Gastrocnemius medialis (tissue), 4 donors: ENCODE results near the gene ABCC10. TPM values are rescaled to one million over a fixed set of nuclear protein-coding genes. Genes with fewer than 3 reads are reported as not detected.

Experiments
- ATAC-seq, 2 donors: fragments of 150-250 bp; one replicate each; pipeline ENCODE4 v1.9.1; 2016
- DNase-seq, 2 donors: peaks; one replicate each; pipeline ENCODE4 v3.0.0-alpha.2; 2019
- H3K27ac ChIP-seq, 4 donors: fragments of 200-600 bp; sonication (generic); 1 replicate in 1 of 4; 2 replicates in 3 of 4; pipeline ENCODE4 v1.5.1; 2016 to 2018; ENCODE audit warnings: mild to moderate bottlenecking in 2 of 4, moderate library complexity in 1 of 4
- H3K27me3 ChIP-seq, 3 donors: fragments of 200-600 bp; sonication (generic) in 2 of 3; 1 replicate in 1 of 3; 2 replicates in 2 of 3; pipeline versions ENCODE4 v1.5.1 to v1.6.0; 2016 to 2019; ENCODE audit warnings: mild to moderate bottlenecking in 1 of 3, moderate library complexity in 1 of 3
- H3K36me3 ChIP-seq, 2 donors: fragments of 200-600 bp; sonication (generic) in 1 of 2; one replicate each; pipeline ENCODE4 v1.5.1; 2017 to 2018
- H3K4me1 ChIP-seq, 2 donors: fragments of 200-600 bp; sonication (generic) in 1 of 2; one replicate each; pipeline ENCODE4 v1.5.1; 2016 to 2017; ENCODE audit warnings: mild to moderate bottlenecking in 2 of 2
- H3K4me3 ChIP-seq, 4 donors: fragments of 200-600 bp; sonication (generic) in 3 of 4; 1 replicate in 1 of 4; 2 replicates in 3 of 4; pipeline ENCODE4 v1.5.1; 2016 to 2019; ENCODE audit warnings: mild to moderate bottlenecking in 2 of 4
- H3K9me3 ChIP-seq, 3 donors: fragments of 200-600 bp; sonication (generic) in 2 of 3; 1 replicate in 1 of 3; 2 replicates in 2 of 3; pipeline ENCODE4 v1.5.1; 2016 to 2019
- CTCF ChIP-seq, 5 experiments: fragments of 450-650 bp in 3 of 5; fragments of 200-600 bp in 2 of 5; sonication (generic) in 2 of 5; IDR thresholded peaks in 4 of 5; conservative IDR thresholded peaks in 1 of 5; 1 replicate in 4 of 5; 2 replicates in 1 of 5; pipeline ENCODE4 v1.5.1; 2016 to 2019; ENCODE audit warnings: antibody characterized with exemption in 5 of 5, mild to moderate bottlenecking in 3 of 5, moderate library complexity in 3 of 5
- POLR2A ChIP-seq, 2 donors: fragments of 450-650 bp; IDR thresholded peaks; one replicate each; pipeline ENCODE4 v1.6.1; 2017; ENCODE audit warnings: antibody characterized with exemption in 2 of 2, mild to moderate bottlenecking in 2 of 2, moderate library complexity in 2 of 2
- in situ Hi-C, 4 donors: fragments of 200-750 bp; cut with MboI; loops; one replicate each; pipeline versions ENCODE4 v1.15.0 to v1.8.0; 2017; ENCODE audit warnings: low sequenced_read_pairs in 4 of 4
- intact Hi-C: fragments of 100-400 bp; cut with DNase I; formaldehyde crosslinking; loops from one replicate; pipeline ENCODE4 v1.15.1; 2023; ENCODE audit warnings: low total_unique reads
- total RNA-seq, 4 donors: library from RNA; depleted of rRNA; stranded (reverse); fragments of >200 nt; gene quantifications; one replicate each; pipeline versions ENCODE4 v1.1.0 to v1.2.3, GENCODE V29; 2016

The ABCC10 gene
- total RNA-seq, 4 donors from 2014 or later: 5.3 to 11.8 (median 8.6) TPM

- no peak for TF ChIP-seq CTCF (IDR thresholded peaks at IDR 0.05 in 4 of 5, conservative IDR thresholded peaks at IDR 0.05 in 1 of 5)
- TF ChIP-seq POLR2A (IDR thresholded peaks at IDR 0.05): no peak
- Histone ChIP-seq H3K27me3 (no peaks in the 10 kb centered on the region), H3K4me1 (no peaks in the 10 kb centered on the region), H3K36me3 (peaks cover 0 to 92% of the 10 kb centered on the region in 2 donors), H3K4me3 (no peak overlapping the region), H3K27ac (no peak overlapping the region), H3K9me3 (no peaks in the 10 kb centered on the region)
- no peak for DNase-seq
- ATAC-seq: no peak
- intact Hi-C loops: no loop called here
- in situ Hi-C loops: no loop called here
Measured at GRCh38 chr6:43444582-43444981, 17.2 kb downstream of the ABCC10 start.

DNA sequence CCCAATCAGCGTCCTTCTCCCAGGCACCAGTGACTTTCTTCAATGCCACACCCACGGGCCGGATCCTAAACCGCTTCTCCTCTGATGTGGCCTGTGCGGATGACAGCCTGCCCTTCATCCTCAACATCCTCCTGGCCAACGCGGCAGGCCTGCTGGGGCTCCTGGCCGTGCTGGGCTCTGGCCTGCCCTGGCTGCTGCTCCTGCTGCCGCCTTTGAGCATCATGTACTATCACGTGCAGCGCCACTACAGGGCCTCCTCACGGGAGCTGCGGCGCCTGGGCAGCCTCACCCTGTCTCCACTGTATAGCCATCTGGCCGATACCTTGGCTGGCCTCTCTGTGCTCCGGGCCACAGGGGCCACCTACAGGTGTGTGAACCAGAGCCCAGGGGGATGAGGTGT lies 18.2 kb downstream of the ABCC10 start:
- Histone ChIP-seq H3K4me3 (no peak overlapping the region), H3K4me1 (no peaks in the 10 kb centered on the region), H3K36me3 (peaks cover 0 to 93% of the 10 kb centered on the region in 2 donors), H3K27me3 (no peaks in the 10 kb centered on the region), H3K27ac (no peak overlapping the region), H3K9me3 (no peaks in the 10 kb centered on the region)
- DNase-seq (no peak), ATAC-seq (no peak)
- TF ChIP-seq CTCF (IDR thresholded peaks at IDR 0.05 in 4 of 5, conservative IDR thresholded peaks at IDR 0.05 in 1 of 5) (no peak), POLR2A (IDR thresholded peaks at IDR 0.05) (no peak)
- intact Hi-C loops (no loop called here), in situ Hi-C loops (no loop called here)

DNA sequence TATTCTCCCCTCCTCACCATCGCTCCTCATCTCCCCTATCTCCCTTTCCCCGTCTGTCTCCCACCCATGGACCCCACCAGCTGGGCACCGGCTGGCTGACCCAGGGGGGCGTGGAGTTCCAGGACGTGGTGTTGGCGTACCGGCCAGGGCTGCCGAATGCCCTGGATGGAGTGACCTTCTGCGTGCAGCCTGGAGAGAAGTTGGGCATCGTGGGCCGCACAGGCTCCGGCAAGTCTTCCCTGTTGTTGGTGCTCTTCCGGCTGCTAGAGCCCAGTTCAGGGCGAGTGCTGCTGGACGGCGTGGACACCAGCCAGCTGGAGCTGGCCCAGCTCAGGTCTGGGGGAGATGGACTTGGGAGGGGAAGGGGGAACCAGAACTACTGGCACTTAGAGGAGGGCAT lies 20.3 kb downstream of the ABCC10 start:
- no peak for DNase-seq
- Histone ChIP-seq H3K4me1 (no peaks in the 10 kb centered on the region), H3K27me3 (no peaks in the 10 kb centered on the region), H3K4me3 (no peak overlapping the region), H3K9me3 (no peaks in the 10 kb centered on the region), H3K36me3 (peaks cover 0 to 87% of the 10 kb centered on the region in 2 donors), H3K27ac (no peak overlapping the region)
- intact Hi-C loops (no loop called here), in situ Hi-C loops (no loop called here)
- no peak for TF ChIP-seq CTCF (IDR thresholded peaks at IDR 0.05 in 4 of 5, conservative IDR thresholded peaks at IDR 0.05 in 1 of 5)
- TF ChIP-seq POLR2A (IDR thresholded peaks at IDR 0.05): no peak
- no peak for ATAC-seq

- in situ Hi-C loops (no loop called here), intact Hi-C loops (no loop called here)
- H3K36me3 ChIP-seq: peaks cover 0 to 74% of the 10 kb centered on the region in 2 donors
- no peak for ATAC-seq
- H3K9me3 ChIP-seq: no peaks in the 10 kb centered on the region
- TF ChIP-seq POLR2A (IDR thresholded peaks at IDR 0.05) (no peak), CTCF (IDR thresholded peaks at IDR 0.05 in 4 of 5, conservative IDR thresholded peaks at IDR 0.05 in 1 of 5) (no peak)
- no peaks in the 10 kb centered on the region for H3K27me3 ChIP-seq
- no peak for DNase-seq
- H3K27ac ChIP-seq: no peak overlapping the region
- no peaks in the 10 kb centered on the region for H3K4me1 ChIP-seq
- no peak overlapping the region for H3K4me3 ChIP-seq
Measured at GRCh38 chr6:43448916-43449315, 21.6 kb downstream of the ABCC10 start.

DNA sequence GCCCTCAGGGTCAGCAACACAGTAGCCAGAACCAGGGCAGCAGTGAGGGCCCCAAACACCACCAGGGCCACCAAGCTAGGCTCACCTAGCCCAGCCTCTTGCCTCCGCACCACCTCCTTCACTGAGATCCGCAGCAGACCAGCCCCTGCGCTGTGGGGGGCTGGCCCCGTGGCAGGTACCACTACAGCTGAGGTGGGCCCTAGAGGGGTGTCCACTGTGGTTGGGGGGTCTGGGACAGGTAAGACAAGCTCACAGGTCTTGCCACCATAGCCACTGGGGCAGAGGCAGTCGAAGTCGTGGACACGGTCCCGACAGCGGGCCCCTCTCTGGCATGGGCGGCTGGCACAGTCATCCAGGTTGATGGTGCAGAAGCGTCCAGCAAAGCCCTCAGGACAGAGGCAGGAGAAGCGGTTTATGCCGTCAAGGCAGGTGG lies 23.4 kb downstream of the ABCC10 start:
- intact Hi-C loops: no loop called here
- Histone ChIP-seq H3K36me3 (peaks cover 0 to 56% of the 10 kb centered on the region in 2 donors), H3K9me3 (no peaks in the 10 kb centered on the region), H3K4me3 (no peak overlapping the region), H3K4me1 (peaks cover 2 to 7% of the 10 kb centered on the region in 2 donors), H3K27ac (no peak overlapping the region), H3K27me3 (peaks cover under 1 to 9% (median 8%) of the 10 kb centered on the region in 3 donors)
- in situ Hi-C loops: loop anchor here in 2 of 4 donors (10.0 kb wide), 1 partner anchor 54 kb away; no protein-coding TSS in a partner anchor
- TF ChIP-seq CTCF (IDR thresholded peaks at IDR 0.05 in 4 of 5, conservative IDR thresholded peaks at IDR 0.05 in 1 of 5) (no peak), POLR2A (IDR thresholded peaks at IDR 0.05) (no peak)
- ATAC-seq: no peak
- DNase-seq: no peak
